ENCODE results near the gene BLTP3A. TPM values are rescaled to one million over a fixed set of nuclear protein-coding genes. Genes with fewer than 3 reads are reported as not detected.
"Not testable (repeated sequence)": the region's sequence is repeated elsewhere in the genome, so short reads cannot be mapped to it uniquely, and the experiment has no call there.

BLTP3A gene
- total and polyA plus RNA-seq, 2 donors from 2014 or later, result 2.4 to 12.4 TPM

GRCh38 chr6:34774967-34775366, 16.9 kb upstream of the BLTP3A start:
- Histone ChIP-seq H3K36me3 (ENCODE audit: control insufficient read depth in 2 of 3, insufficient read depth in 3 of 3, low read length in 3 of 3) (peaks cover 0 to 20% (median 5%) of the 10 kb centered on the region in 3 donors), H3K9ac (ENCODE audit: low read length in 3 of 3) (no peak overlapping the region), H3K27ac (ENCODE audit: low read depth in 2 of 2, low read length in 2 of 2) (no peak overlapping the region), H3K27me3 (ENCODE audit: control insufficient read depth, insufficient read depth, low read length) (no peaks in the 10 kb centered on the region), H3K4me3 (ENCODE audit: low read length in 3 of 3) (no peak overlapping the region), H3K4me1 (ENCODE audit: control insufficient read depth in 2 of 3, insufficient read depth in 2 of 3, low read depth in 1 of 3, low read length in 3 of 3) (no peaks in the 10 kb centered on the region), H3K9me3 (ENCODE audit: control insufficient read depth in 2 of 3, insufficient read depth in 1 of 3, low read length in 3 of 3) (no peaks in the 10 kb centered on the region)
- intact Hi-C loops (cut with DNase I), result no loop called here
- TF ChIP-seq CTCF (IDR thresholded peaks at IDR 0.05; ENCODE audit: borderline replicate concordance, extremely low read depth, insufficient read depth), result no peak
- DNase-seq (no peak), FAIRE-seq (no peak)

DNA sequence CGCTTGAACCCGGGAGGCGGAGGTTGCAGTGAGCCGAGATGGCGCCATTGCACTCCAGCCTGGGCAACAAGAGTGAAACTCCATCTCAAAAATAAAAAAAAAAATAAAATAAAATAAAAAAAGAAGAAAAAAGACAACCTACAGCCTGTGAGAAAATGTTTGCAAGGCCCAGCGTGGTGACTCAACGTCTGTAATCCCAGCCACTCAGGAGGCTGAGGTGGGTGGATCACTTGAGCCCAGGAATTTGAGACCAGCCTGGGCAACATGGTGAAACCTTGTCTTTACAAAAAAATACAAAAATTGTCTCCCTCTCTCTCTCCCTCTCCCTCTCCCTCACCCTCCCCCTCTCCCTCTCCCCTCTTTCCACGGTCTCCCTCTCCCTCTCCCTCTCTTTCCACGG, 6.5 kb upstream of the BLTP3A start:
- H3K27ac ChIP-seq (ENCODE audit: low read depth in 2 of 2, low read length in 2 of 2); H3K4me1 ChIP-seq (ENCODE audit: control insufficient read depth in 2 of 3, insufficient read depth in 2 of 3, low read depth in 1 of 3, low read length in 3 of 3); H3K9ac ChIP-seq (ENCODE audit: low read length in 3 of 3); intact Hi-C loops (cut with DNase I); H3K36me3 ChIP-seq (ENCODE audit: control insufficient read depth in 2 of 3, insufficient read depth in 3 of 3, low read length in 3 of 3); H3K27me3 ChIP-seq (ENCODE audit: control insufficient read depth, insufficient read depth, low read length); DNase-seq; FAIRE-seq; H3K9me3 ChIP-seq (ENCODE audit: control insufficient read depth in 2 of 3, insufficient read depth in 1 of 3, low read length in 3 of 3); H3K4me3 ChIP-seq (ENCODE audit: low read length in 3 of 3): not testable (repeated sequence)

GRCh38 chr6:34787152-34787551, 4.7 kb upstream of the BLTP3A start:
- H3K4me3 ChIP-seq (ENCODE audit: low read length in 3 of 3); H3K4me1 ChIP-seq (ENCODE audit: control insufficient read depth in 2 of 3, insufficient read depth in 2 of 3, low read depth in 1 of 3, low read length in 3 of 3); H3K9me3 ChIP-seq (ENCODE audit: control insufficient read depth in 2 of 3, insufficient read depth in 1 of 3, low read length in 3 of 3); H3K27ac ChIP-seq (ENCODE audit: low read depth in 2 of 2, low read length in 2 of 2); intact Hi-C loops (cut with DNase I); H3K36me3 ChIP-seq (ENCODE audit: control insufficient read depth in 2 of 3, insufficient read depth in 3 of 3, low read length in 3 of 3); H3K27me3 ChIP-seq (ENCODE audit: control insufficient read depth, insufficient read depth, low read length); H3K9ac ChIP-seq (ENCODE audit: low read length in 3 of 3); FAIRE-seq; DNase-seq: not testable (repeated sequence)

DNA sequence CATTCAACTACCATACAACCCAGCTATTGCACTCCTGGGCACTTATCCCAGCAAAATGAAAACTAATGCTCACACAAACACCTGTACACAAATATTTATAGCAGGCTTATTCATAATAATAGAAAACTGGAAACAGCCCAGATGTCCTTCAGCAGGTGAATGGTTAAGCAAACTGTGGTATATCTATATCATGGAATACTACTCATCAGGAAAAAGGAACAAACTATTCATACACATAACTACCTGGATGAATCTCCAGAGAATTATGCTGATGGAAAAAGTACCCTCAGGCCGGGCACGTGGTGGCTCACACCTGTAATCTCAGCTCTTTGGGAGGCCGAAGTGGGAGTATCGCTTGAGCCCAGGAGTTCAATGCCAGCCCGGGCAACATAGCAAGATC, 3.8 kb upstream of the BLTP3A start:
- Histone ChIP-seq H3K9me3 (ENCODE audit: control insufficient read depth in 2 of 3, insufficient read depth in 1 of 3, low read length in 3 of 3) (no peaks in the 10 kb centered on the region), H3K27ac (ENCODE audit: low read depth in 2 of 2, low read length in 2 of 2) (no peak overlapping the region), H3K36me3 (ENCODE audit: control insufficient read depth in 2 of 3, insufficient read depth in 3 of 3, low read length in 3 of 3) (no peaks in the 10 kb centered on the region), H3K9ac (ENCODE audit: low read length in 3 of 3) (no peak overlapping the region), H3K4me3 (ENCODE audit: low read length in 3 of 3) (no peak overlapping the region), H3K27me3 (ENCODE audit: control insufficient read depth, insufficient read depth, low read length) (no peaks in the 10 kb centered on the region), H3K4me1 (ENCODE audit: control insufficient read depth in 2 of 3, insufficient read depth in 2 of 3, low read depth in 1 of 3, low read length in 3 of 3) (no peaks in the 10 kb centered on the region)
- TF ChIP-seq CTCF (IDR thresholded peaks at IDR 0.05; ENCODE audit: borderline replicate concordance, extremely low read depth, insufficient read depth), result no peak
- FAIRE-seq (no peak), DNase-seq (no peak)
- intact Hi-C loops (cut with DNase I), result no loop called here

All from kidney (tissue), 14 donors.